HUES64 (cell line): ENCODE measurements around the gene SCFD2.

ENCODE experiments used
- H3K27ac ChIP-seq: 2 replicates; pipeline ENCODE4 v1.7.0; 2013; ENCODE audit warnings: low read depth, low read length, inconsistent platforms
- H3K27me3 ChIP-seq: 2 replicates; pipeline ENCODE4 v1.6.1; 2013; ENCODE audit warnings: mild to moderate bottlenecking, low read length; ENCODE audit not compliant: insufficient read depth
- H3K36me3 ChIP-seq: 2 replicates; pipeline ENCODE4 v1.6.1; 2013; ENCODE audit warnings: mild to moderate bottlenecking, low read length; ENCODE audit not compliant: insufficient read depth
- H3K4me1 ChIP-seq: 2 replicates; pipeline ENCODE4 v1.6.1; 2013; ENCODE audit warnings: mild to moderate bottlenecking, low read length, moderate library complexity; ENCODE audit not compliant: insufficient read depth
- H3K4me3 ChIP-seq: 2 replicates; pipeline ENCODE4 v1.5.1; 2013; ENCODE audit warnings: mild to moderate bottlenecking, low read length, moderate library complexity
- H3K9ac ChIP-seq: 2 replicates; pipeline ENCODE4 v1.6.1; 2013; ENCODE audit warnings: mild to moderate bottlenecking, low read depth, low read length
- H3K9me3 ChIP-seq: 2 replicates; pipeline ENCODE4 v1.6.1; 2013; ENCODE audit warnings: low read depth, low read length; ENCODE audit not compliant: insufficient read depth
- WGBS: fragments of 150-250, 120-280 bp; methylation state at CpG from one replicate; pipeline ENCODE4 v1.1.7; 2013; ENCODE audit warnings: missing lambda C conversion rate; 5-methylcytosine and 5-hydroxymethylcytosine counted together

Gene SCFD2

GRCh38 chr4:52824603-52825459 lies 541.0 kb downstream of the SCFD2 start:
- no peak overlapping the region for H3K4me3 ChIP-seq
- no peak overlapping the region for H3K27ac ChIP-seq
- no peaks in the 10 kb centered on the region for H3K27me3 ChIP-seq
- H3K9me3 ChIP-seq, result no peaks in the 10 kb centered on the region
- no peaks in the 10 kb centered on the region for H3K4me1 ChIP-seq
- H3K9ac ChIP-seq, result no peak overlapping the region
- WGBS, result 75% methylated on average over 12 of the region's 12 CpGs
- no peaks in the 10 kb centered on the region for H3K36me3 ChIP-seq

GRCh38 chr4:52824270-52824602 lies 541.6 kb downstream of the SCFD2 start:
- WGBS, result 95% methylated on average over 6 of the region's 6 CpGs

GRCh38 chr4:52823702-52824092 lies 542.2 kb downstream of the SCFD2 start:
- Histone ChIP-seq H3K4me3 (no peak overlapping the region), H3K4me1 (no peaks in the 10 kb centered on the region), H3K9me3 (no peaks in the 10 kb centered on the region), H3K27me3 (no peaks in the 10 kb centered on the region), H3K9ac (no peak overlapping the region), H3K27ac (no peak overlapping the region), H3K36me3 (no peaks in the 10 kb centered on the region)
- WGBS, result 83% methylated on average over 1 of the region's 1 CpG

More at GRCh38 chr4:52824270-52824602, 541.6 kb downstream of the SCFD2 start:
- Histone ChIP-seq H3K9ac (no peak overlapping the region), H3K4me1 (no peaks in the 10 kb centered on the region), H3K4me3 (no peak overlapping the region), H3K9me3 (no peaks in the 10 kb centered on the region), H3K27ac (no peak overlapping the region), H3K36me3 (no peaks in the 10 kb centered on the region), H3K27me3 (no peaks in the 10 kb centered on the region)
